ENCODE results near the gene OR2AP1. TPM values are rescaled to one million over a fixed set of nuclear protein-coding genes. Genes with fewer than 3 reads are reported as not detected.

Gene OR2AP1
- total and polyA plus RNA-seq, 11 donors: not detected

DNA sequence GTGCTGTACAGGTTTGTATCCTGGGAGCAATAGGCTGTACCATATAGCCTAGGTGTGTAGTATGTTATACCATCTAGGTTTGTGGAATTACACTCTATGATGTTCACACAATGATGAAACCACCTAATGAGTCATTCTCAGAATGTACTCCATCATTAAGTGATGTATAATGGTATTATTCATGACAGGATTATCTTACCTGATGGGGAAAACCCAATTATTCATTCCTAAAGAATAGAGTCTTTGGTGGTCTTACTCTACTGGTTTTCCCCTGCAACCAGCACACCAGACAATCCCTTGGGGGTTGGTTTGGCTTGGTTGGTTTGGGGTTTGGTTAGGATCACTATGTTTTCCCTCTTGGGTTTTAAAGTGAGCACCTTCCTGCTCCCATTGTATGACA is 51.8 kb downstream of the OR2AP1 start:
- intact Hi-C loops (cut with DNase I): no loop called here
- Histone ChIP-seq H3K27ac (no peak overlapping the region), H3K9me3 (no peaks in the 10 kb centered on the region), H3K4me3 (no peak overlapping the region), H3K27me3 (peaks cover 0 to 4% (median 0%) of the 10 kb centered on the region in 9 donors), H3K4me1 (peaks cover 0 to 21% (median 3%) of the 10 kb centered on the region in 12 donors), H3K36me3 (no peaks in the 10 kb centered on the region)
- DNase-seq (no peak), ATAC-seq (no peak)
- TF ChIP-seq POLR2A (IDR thresholded peaks at IDR 0.05): no peak
- TF ChIP-seq, protein P1, sequence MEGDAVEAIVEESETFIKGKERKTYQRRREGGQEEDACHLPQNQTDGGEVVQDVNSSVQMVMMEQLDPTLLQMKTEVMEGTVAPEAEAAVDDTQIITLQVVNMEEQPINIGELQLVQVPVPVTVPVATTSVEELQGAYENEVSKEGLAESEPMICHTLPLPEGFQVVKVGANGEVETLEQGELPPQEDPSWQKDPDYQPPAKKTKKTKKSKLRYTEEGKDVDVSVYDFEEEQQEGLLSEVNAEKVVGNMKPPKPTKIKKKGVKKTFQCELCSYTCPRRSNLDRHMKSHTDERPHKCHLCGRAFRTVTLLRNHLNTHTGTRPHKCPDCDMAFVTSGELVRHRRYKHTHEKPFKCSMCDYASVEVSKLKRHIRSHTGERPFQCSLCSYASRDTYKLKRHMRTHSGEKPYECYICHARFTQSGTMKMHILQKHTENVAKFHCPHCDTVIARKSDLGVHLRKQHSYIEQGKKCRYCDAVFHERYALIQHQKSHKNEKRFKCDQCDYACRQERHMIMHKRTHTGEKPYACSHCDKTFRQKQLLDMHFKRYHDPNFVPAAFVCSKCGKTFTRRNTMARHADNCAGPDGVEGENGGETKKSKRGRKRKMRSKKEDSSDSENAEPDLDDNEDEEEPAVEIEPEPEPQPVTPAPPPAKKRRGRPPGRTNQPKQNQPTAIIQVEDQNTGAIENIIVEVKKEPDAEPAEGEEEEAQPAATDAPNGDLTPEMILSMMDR (IDR thresholded peaks at IDR 0.05): no peak

Other genes starting within 250 kb of the OR2AP1 start
- not detected for gene OR6C3, start 241.7 kb upstream of the OR2AP1 start, total RNA-seq
- gene OR6C3, start 241.7 kb upstream of the OR2AP1 start, polyA plus RNA-seq: not detected
- gene OR6C75, start 209.5 kb upstream of the OR2AP1 start, total RNA-seq: not detected
- gene OR6C75, start 209.5 kb upstream of the OR2AP1 start, polyA plus RNA-seq: not detected
- not detected for gene OR6C65, start 171.9 kb upstream of the OR2AP1 start, total RNA-seq
- not detected for gene OR6C65, start 171.9 kb upstream of the OR2AP1 start, polyA plus RNA-seq
- gene OR6C76, start 146.2 kb upstream of the OR2AP1 start, total RNA-seq: not detected
- gene OR6C76, start 146.2 kb upstream of the OR2AP1 start, polyA plus RNA-seq: not detected
- gene OR6C2, start 128.4 kb upstream of the OR2AP1 start, total RNA-seq: not detected
- gene OR6C2, start 128.4 kb upstream of the OR2AP1 start, polyA plus RNA-seq: not detected
- gene OR6C70, start 102.3 kb upstream of the OR2AP1 start, total RNA-seq: not detected
- gene OR6C70, start 102.3 kb upstream of the OR2AP1 start, polyA plus RNA-seq: not detected
- gene OR6C68, start 80.1 kb upstream of the OR2AP1 start, total RNA-seq: not detected
- gene OR6C68, start 80.1 kb upstream of the OR2AP1 start, polyA plus RNA-seq: not detected
- gene OR6C4, start 22.9 kb upstream of the OR2AP1 start, total RNA-seq: not detected
- gene OR6C4, start 22.9 kb upstream of the OR2AP1 start, polyA plus RNA-seq: not detected
- not detected for gene OR10P1, start 64.4 kb downstream of the OR2AP1 start, total RNA-seq
- not detected for gene OR10P1, start 64.4 kb downstream of the OR2AP1 start, polyA plus RNA-seq
- 1,000 to 10,000 TPM in 1 of 9 donors, 100 to 1,000 TPM in 8; 199 to 1,007 (median 620) TPM for gene ITGA7, start 135.4 kb downstream of the OR2AP1 start, total RNA-seq
- 100 to 1,000 TPM; 173 to 573 TPM for gene ITGA7, start 135.4 kb downstream of the OR2AP1 start, polyA plus RNA-seq
- 100 to 1,000 TPM in 5 of 9 donors, 10 to 100 TPM in 4; 71.3 to 173 (median 131) TPM for gene BLOC1S1, start 143.6 kb downstream of the OR2AP1 start, total RNA-seq
- 100 to 1,000 TPM; 187 to 314 TPM for gene BLOC1S1, start 143.6 kb downstream of the OR2AP1 start, polyA plus RNA-seq
- gene RDH5, start 147.9 kb downstream of the OR2AP1 start, total RNA-seq: 10 to 100 TPM in 8 of 9 donors, 1 to 10 TPM in 1; 5.9 to 20.5 (median 16.2) TPM
- gene RDH5, start 147.9 kb downstream of the OR2AP1 start, polyA plus RNA-seq: 10 to 100 TPM; 25.8 to 42.4 TPM
- 1,000 to 10,000 TPM in 3 of 9 donors, 100 to 1,000 TPM in 6; 475 to 1,670 (median 767) TPM for gene CD63, start 156.5 kb downstream of the OR2AP1 start, total RNA-seq
- gene CD63, start 156.5 kb downstream of the OR2AP1 start, polyA plus RNA-seq: 1,000 to 10,000 TPM; 1,034 to 2,790 TPM
- gene GDF11, start 170.7 kb downstream of the OR2AP1 start, total RNA-seq: 10 to 100 TPM in 7 of 9 donors, 1 to 10 TPM in 2; 7.8 to 18.2 (median 12.4) TPM
- gene GDF11, start 170.7 kb downstream of the OR2AP1 start, polyA plus RNA-seq: 10 to 100 TPM in 1 of 2 donors, 1 to 10 TPM in 1; 6.9 to 15.7 TPM
- 10 to 100 TPM; 47.2 to 69.3 (median 54.0) TPM for gene SARNP, start 245.3 kb downstream of the OR2AP1 start, total RNA-seq
- gene SARNP, start 245.3 kb downstream of the OR2AP1 start, polyA plus RNA-seq: 100 to 1,000 TPM; 118 to 138 TPM
- 10 to 100 TPM in 8 of 9 donors, 1 to 10 TPM in 1; 9.6 to 42.3 (median 22.2) TPM for gene ORMDL2, start 245.6 kb downstream of the OR2AP1 start, total RNA-seq
- gene ORMDL2, start 245.6 kb downstream of the OR2AP1 start, polyA plus RNA-seq: 10 to 100 TPM; 31.4 to 61.9 TPM

Data from heart left ventricle (tissue), 16 donors.